HPDE6-E6E7 (cell line): ENCODE measurements around the gene IFNA2.
A peak's percentile ranks its signal among the peaks of the same experiment; 100 is the strongest.
"Not testable (repeated sequence)": the region's sequence is repeated elsewhere in the genome, so short reads cannot be mapped to it uniquely, and the experiment has no call there.

Source experiments
- DNase-seq: peaks from one replicate; pipeline ENCODE4 v3.0.0; 2011; ENCODE audit warnings: missing footprints; ENCODE audit errors: extremely low spot score

IFNA2 gene

GRCh38 chr9:21381448-21382339 lies 3.5 kb downstream of the IFNA2 start:
- DNase-seq = no peak

- not testable (repeated sequence) for DNase-seq
Observed at GRCh38 chr9:21371467-21371866, 13.7 kb downstream of the IFNA2 start.

GRCh38 chr9:21367957-21368356 lies 17.2 kb downstream of the IFNA2 start, which contains the start of gene IFNA13:
Gene IFNA13 (minus strand): TSS chr9:21368057. CDS start chr9:21368010, 47 bp downstream.
- no peak for DNase-seq

GRCh38 chr9:21367169-21367568 lies 18.0 kb downstream of the IFNA2 start:
- DNase-seq = not testable (repeated sequence)

- no peak for DNase-seq
Observed at GRCh38 chr9:21362287-21362686, 22.9 kb downstream of the IFNA2 start.

GRCh38 chr9:21357479-21358460 lies 27.4 kb downstream of the IFNA2 start:
- DNase-seq = no peak

GRCh38 chr9:21350787-21351186 lies 34.4 kb downstream of the IFNA2 start, which contains the start of gene IFNA6:
Gene IFNA6 (minus strand): TSS chr9:21350887. CDS start chr9:21350887, 0 bp downstream.
- no peak for DNase-seq

- DNase-seq = no peak
Observed at GRCh38 chr9:21348430-21348970, 36.7 kb downstream of the IFNA2 start.

- no peak for DNase-seq
Observed at GRCh38 chr9:21340735-21341134, 44.5 kb downstream of the IFNA2 start.

GRCh38 chr9:21336457-21336856 lies 48.7 kb downstream of the IFNA2 start:
- no peak for DNase-seq

GRCh38 chr9:21334701-21335632 lies 50.2 kb downstream of the IFNA2 start, which contains the start of gene KLHL9:
Gene KLHL9 (minus strand): TSS chr9:21335404. CDS start chr9:21334859, 545 bp downstream.
- DNase-seq = peak; percentile 94
